H9 (cell line): Measurements from ENCODE around the gene ZNF423. TPM values are rescaled to one million over a fixed set of nuclear protein-coding genes. Genes with fewer than 3 reads are reported as not detected.

Experiments used
- DNase-seq: peaks from one replicate; pipeline ENCODE4 v3.0.0-alpha.2; 2017
- H2AFZ ChIP-seq: one replicate; pipeline ENCODE4 v1.6.1; 2013; ENCODE audit warnings: mild to moderate bottlenecking, low read length, control low read depth, moderate library complexity
- H2AK5ac ChIP-seq: 2 replicates; pipeline ENCODE4 v1.6.1; 2013; ENCODE audit warnings: low read length, control low read depth, mixed read lengths; ENCODE audit not compliant: insufficient read length
- H2BK120ac ChIP-seq: one replicate; pipeline ENCODE4 v1.6.1; 2013; ENCODE audit warnings: low read depth, mild to moderate bottlenecking, low read length, control low read depth, inconsistent platforms; ENCODE audit not compliant: poor library complexity, severe bottlenecking
- H2BK12ac ChIP-seq: 2 replicates; pipeline ENCODE4 v1.6.1; 2013; ENCODE audit warnings: low read length, control low read depth, mixed read lengths, low read depth; ENCODE audit not compliant: insufficient read length
- H2BK15ac ChIP-seq: 2 replicates; pipeline ENCODE4 v1.6.1; 2013; ENCODE audit warnings: low read depth, low read length, control low read depth
- H2BK20ac ChIP-seq: one replicate; pipeline ENCODE4 v1.6.1; 2013; ENCODE audit warnings: low read depth, mild to moderate bottlenecking, low read length, control low read depth, inconsistent platforms; ENCODE audit not compliant: poor library complexity, severe bottlenecking
- H2BK5ac ChIP-seq: 2 replicates; pipeline ENCODE4 v1.6.1; 2013; ENCODE audit warnings: low read length, control low read depth, mixed read lengths; ENCODE audit not compliant: insufficient read length
- H3K14ac ChIP-seq: 2 replicates; pipeline ENCODE4 v1.6.1; 2013; ENCODE audit warnings: low read length, control low read depth; ENCODE audit not compliant: insufficient read depth
- H3K18ac ChIP-seq: 2 replicates; pipeline ENCODE4 v1.6.1; 2013; ENCODE audit warnings: low read depth, mild to moderate bottlenecking, mixed read lengths, low read length, control low read depth; ENCODE audit not compliant: insufficient read length
- H3K23ac ChIP-seq: 2 replicates; pipeline ENCODE4 v1.6.1; 2013; ENCODE audit warnings: low read length, control low read depth, mixed read lengths, low read depth; ENCODE audit not compliant: insufficient read length
- H3K23me2 ChIP-seq: 2 replicates; pipeline ENCODE4 v1.6.1; 2013; ENCODE audit warnings: low read depth, mild to moderate bottlenecking, mixed read lengths, low read length, control low read depth; ENCODE audit not compliant: insufficient read length, poor library complexity, severe bottlenecking
- H3K27ac ChIP-seq: 2 replicates; pipeline ENCODE4 v1.5.1; 2013; ENCODE audit warnings: low read length, control low read depth, mixed read lengths, low read depth; ENCODE audit not compliant: insufficient read length
- H3K27me3 ChIP-seq: 2 replicates; pipeline ENCODE4 v1.6.1; 2013; ENCODE audit warnings: low read length, control low read depth, inconsistent platforms; ENCODE audit not compliant: insufficient read depth
- H3K4ac ChIP-seq: 2 replicates; pipeline ENCODE4 v1.6.1; 2013; ENCODE audit warnings: low read depth, mild to moderate bottlenecking, control low read depth, inconsistent platforms, low read length, moderate library complexity
- H3K4me1 ChIP-seq: 2 replicates; pipeline ENCODE4 v1.6.1; 2013; ENCODE audit warnings: low read length, control low read depth, inconsistent platforms; ENCODE audit not compliant: insufficient read depth
- H3K4me2 ChIP-seq: 2 replicates; pipeline ENCODE4 v1.6.1; 2013; ENCODE audit warnings: low read length, control low read depth, mixed read lengths; ENCODE audit not compliant: insufficient read length, insufficient read depth
- H3K56ac ChIP-seq: 2 replicates; pipeline ENCODE4 v1.6.1; 2013; ENCODE audit warnings: low read depth, mild to moderate bottlenecking, mixed read lengths, low read length, control low read depth; ENCODE audit not compliant: insufficient read length
- H3K79me1 ChIP-seq: 2 replicates; pipeline ENCODE4 v1.6.1; 2013; ENCODE audit warnings: low read depth, mild to moderate bottlenecking, moderate library complexity, low read length, control low read depth, inconsistent platforms; ENCODE audit not compliant: insufficient read depth, poor library complexity, severe bottlenecking
- H3K79me2 ChIP-seq: 2 replicates; pipeline ENCODE4 v1.6.1; 2013; ENCODE audit warnings: low read length, control low read depth, inconsistent platforms; ENCODE audit not compliant: insufficient read depth
- H3K9ac ChIP-seq: 2 replicates; pipeline ENCODE4 v1.6.1; 2013; ENCODE audit warnings: low read length, control low read depth, mixed read lengths; ENCODE audit not compliant: insufficient read length; ENCODE audit errors: extremely low read depth
- H3K9me3 ChIP-seq: one replicate; pipeline ENCODE4 v1.6.1; 2013; ENCODE audit warnings: low read depth, low read length, inconsistent platforms; ENCODE audit not compliant: control insufficient read depth
- H3T11ph ChIP-seq: one replicate; pipeline ENCODE4 v1.6.1; 2013; ENCODE audit warnings: mild to moderate bottlenecking, low read length, control low read depth, inconsistent platforms
- H4K20me1 ChIP-seq: one replicate; pipeline ENCODE4 v1.6.1; 2013; ENCODE audit not compliant: control insufficient read depth, insufficient read length, insufficient read depth
- H4K5ac ChIP-seq: 2 replicates; pipeline ENCODE4 v1.6.1; 2013; ENCODE audit warnings: low read depth, mild to moderate bottlenecking, mixed read lengths, low read length, control low read depth; ENCODE audit not compliant: insufficient read length
- H4K8ac ChIP-seq: replicated peaks from 2 replicates; pipeline ENCODE4 v1.6.1; 2013; ENCODE audit warnings: low read length, control low read depth, mixed read lengths, low read depth; ENCODE audit not compliant: insufficient read length
- H4K91ac ChIP-seq: 2 replicates; pipeline ENCODE4 v1.6.1; 2013; ENCODE audit warnings: low read depth, mild to moderate bottlenecking, moderate library complexity, mixed read lengths, low read length, control low read depth; ENCODE audit not compliant: insufficient read length
- H3K27ac Mint-ChIP-seq, 3 experiments: 2 replicates in 2 of 3; 3 replicates in 1 of 3; pipeline ENCODE4 v1.8.0; 2020 to 2021; ENCODE audit warnings: mixed read lengths in 3 of 3, mild to moderate bottlenecking in 1 of 3, moderate library complexity in 1 of 3
- H3K27me3 Mint-ChIP-seq: 2 replicates; pipeline ENCODE4 v1.8.0; 2021; ENCODE audit warnings: low read depth, mild to moderate bottlenecking, moderate library complexity, mixed read lengths
- H3K36me3 Mint-ChIP-seq, 3 experiments: 2 replicates in 2 of 3; 3 replicates in 1 of 3; pipeline ENCODE4 v1.8.0; 2020 to 2021; ENCODE audit warnings: low read depth in 3 of 3, mixed read lengths in 3 of 3; ENCODE audit not compliant: insufficient read depth in 1 of 3
- H3K4me1 Mint-ChIP-seq, 2 experiments: 2 replicates each; pipeline ENCODE4 v1.8.0; 2020; ENCODE audit warnings: mixed read lengths in 2 of 2
- H3K4me3 Mint-ChIP-seq, 2 experiments: 2 replicates in 1 of 2; 3 replicates in 1 of 2; pipeline ENCODE4 v1.8.0; 2020 to 2021; ENCODE audit warnings: mild to moderate bottlenecking in 2 of 2, mixed read lengths in 2 of 2, moderate library complexity in 1 of 2
- H3K9me3 Mint-ChIP-seq, 2 experiments: 2 replicates in 1 of 2; 3 replicates in 1 of 2; pipeline ENCODE4 v1.8.0; 2020; ENCODE audit warnings: mild to moderate bottlenecking in 2 of 2, mixed read lengths in 2 of 2, moderate library complexity in 1 of 2
- WGBS: extraction: QIAGEN DNeasy Blood & Tissue Kit; methylation state at CpG from one replicate; pipeline ENCODE4 v1.1.7; 2013; ENCODE audit warnings: missing lambda C conversion rate, low lambda C conversion rate, mixed read lengths; ENCODE audit not compliant: insufficient read length; ENCODE audit errors: extremely low coverage; 5-methylcytosine and 5-hydroxymethylcytosine counted together
- total RNA-seq: library from RNA; stranded (reverse); gene quantifications from 2 replicates; pipeline ENCODE4 v1.2.1, GENCODE V29; 2021
- TF ChIP-seq, protein P1 (sequence below): fragments of 200-600 bp; sonication (generic); conservative IDR thresholded peaks from 3 replicates; pipeline ENCODE4 v1.8.0; 2021; ENCODE audit warnings: antibody characterized with exemption, mild to moderate bottlenecking

ZNF423 gene
- total RNA-seq, 1 experiment from 2014 or later, result 51.5 TPM

DNA sequence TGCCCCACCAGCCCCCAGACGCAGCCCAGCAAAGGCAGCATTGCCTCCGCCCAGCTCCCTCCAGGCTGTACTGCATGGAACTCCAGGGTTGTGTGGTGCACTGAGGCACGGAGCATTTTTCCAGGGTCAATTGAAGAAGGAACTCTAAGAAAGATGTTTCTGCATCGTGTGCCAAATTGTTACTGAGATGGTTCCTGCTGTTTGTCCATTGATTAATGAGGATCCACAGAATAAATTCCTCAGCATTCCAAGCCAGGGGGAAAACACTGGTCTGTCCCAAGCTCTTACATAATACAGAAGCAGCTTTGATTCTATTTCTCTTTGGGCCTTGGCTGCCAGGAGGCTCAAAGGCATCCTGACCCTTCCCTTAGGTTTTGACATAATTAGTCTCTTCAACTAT, 80.9 kb downstream of the ZNF423 start:
- peaks cover 2% of the 10 kb centered on the region; the same call in 1 of the 2 replicates for H3K79me2 ChIP-seq
- H3K4me2 ChIP-seq, result no peak overlapping the region
- H3K9me3 Mint-ChIP-seq, result no peaks in the 10 kb centered on the region
- H3K36me3 Mint-ChIP-seq, result peaks cover 0 to 10% (median 3%) of the 10 kb centered on the region in 3 experiments; a peak in 3 of 7 replicates
- no peak overlapping the region for H2AK5ac ChIP-seq
- H4K20me1 ChIP-seq, result no peaks in the 10 kb centered on the region
- no peak overlapping the region for H4K91ac ChIP-seq
- no peak overlapping the region for H4K8ac ChIP-seq
- WGBS, result no CpG with 5 or more reads among the region's 4 CpGs
- H3T11ph ChIP-seq, result no peak overlapping the region
- H3K27ac Mint-ChIP-seq, result peak overlapping the region in 1 of 3 experiments; percentile 50; a peak in 1 of 7 replicates
- no peak overlapping the region for H3K4ac ChIP-seq
- H3K9ac ChIP-seq, result no peak overlapping the region
- H3K27ac ChIP-seq, result no peak overlapping the region
- H3K4me3 Mint-ChIP-seq, result peak overlapping the region in 1 of 2 experiments; percentile 38; a peak in 2 of 5 replicates
- H3K56ac ChIP-seq, result no peak overlapping the region
- no peak overlapping the region for H2BK5ac ChIP-seq
- TF ChIP-seq, protein P1, sequence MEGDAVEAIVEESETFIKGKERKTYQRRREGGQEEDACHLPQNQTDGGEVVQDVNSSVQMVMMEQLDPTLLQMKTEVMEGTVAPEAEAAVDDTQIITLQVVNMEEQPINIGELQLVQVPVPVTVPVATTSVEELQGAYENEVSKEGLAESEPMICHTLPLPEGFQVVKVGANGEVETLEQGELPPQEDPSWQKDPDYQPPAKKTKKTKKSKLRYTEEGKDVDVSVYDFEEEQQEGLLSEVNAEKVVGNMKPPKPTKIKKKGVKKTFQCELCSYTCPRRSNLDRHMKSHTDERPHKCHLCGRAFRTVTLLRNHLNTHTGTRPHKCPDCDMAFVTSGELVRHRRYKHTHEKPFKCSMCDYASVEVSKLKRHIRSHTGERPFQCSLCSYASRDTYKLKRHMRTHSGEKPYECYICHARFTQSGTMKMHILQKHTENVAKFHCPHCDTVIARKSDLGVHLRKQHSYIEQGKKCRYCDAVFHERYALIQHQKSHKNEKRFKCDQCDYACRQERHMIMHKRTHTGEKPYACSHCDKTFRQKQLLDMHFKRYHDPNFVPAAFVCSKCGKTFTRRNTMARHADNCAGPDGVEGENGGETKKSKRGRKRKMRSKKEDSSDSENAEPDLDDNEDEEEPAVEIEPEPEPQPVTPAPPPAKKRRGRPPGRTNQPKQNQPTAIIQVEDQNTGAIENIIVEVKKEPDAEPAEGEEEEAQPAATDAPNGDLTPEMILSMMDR, result no peak
- H2BK12ac ChIP-seq, result no peak overlapping the region
- no peak overlapping the region for H2BK120ac ChIP-seq
- H3K27me3 Mint-ChIP-seq, result no peaks in the 10 kb centered on the region
- peaks cover 29 to 31% of the 10 kb centered on the region in 2 experiments for H3K4me1 Mint-ChIP-seq
- peaks cover 23% of the 10 kb centered on the region; the same call in 1 of the 2 replicates for H3K4me1 ChIP-seq
- no peak overlapping the region for H3K14ac ChIP-seq
- H2BK20ac ChIP-seq, result no peak overlapping the region
- H2BK15ac ChIP-seq, result no peak overlapping the region
- no peak overlapping the region for H2AFZ ChIP-seq
- no peaks in the 10 kb centered on the region for H3K9me3 ChIP-seq
- H3K23ac ChIP-seq, result no peak overlapping the region
- no peak for DNase-seq
- H3K23me2 ChIP-seq, result no peaks in the 10 kb centered on the region
- H4K5ac ChIP-seq, result no peak overlapping the region
- no peak overlapping the region for H3K18ac ChIP-seq
- H3K79me1 ChIP-seq, result no peaks in the 10 kb centered on the region
- H3K27me3 ChIP-seq, result no peaks in the 10 kb centered on the region
